Central memory CD8-positive, alpha-beta T cell (primary cell): ENCODE measurements around the gene GUK1.

Experiments
- ATAC-seq: fragments of 150-1000 bp; cut with Tn5 transposase; replicated peaks from 2 replicates; pipeline ENCODE4 v1.10.0; 2022; ENCODE audit warnings: mild to moderate bottlenecking, moderate FRiP score, moderate number of reproducible peaks; ENCODE audit not compliant: poor library complexity, severe bottlenecking; ENCODE audit errors: extremely low read depth
- DNase-seq, 2 donors: peaks; one replicate each; pipeline ENCODE4 v3.0.0; 2021; ENCODE audit warnings: low spot score in 2 of 2
- H3K27ac Mint-ChIP-seq: one replicate; pipeline ENCODE4 v1.8.0; 2022; ENCODE audit warnings: low read depth, mild to moderate bottlenecking, moderate library complexity, mixed read lengths
- H3K27me3 Mint-ChIP-seq: one replicate; pipeline ENCODE4 v1.8.0; 2022; ENCODE audit warnings: mixed read lengths
- H3K36me3 Mint-ChIP-seq: one replicate; pipeline ENCODE4 v1.8.0; 2022; ENCODE audit warnings: mild to moderate bottlenecking, moderate library complexity, mixed read lengths; ENCODE audit not compliant: insufficient read depth
- H3K4me1 Mint-ChIP-seq: one replicate; pipeline ENCODE4 v1.8.0; 2022; ENCODE audit warnings: mixed read lengths
- H3K4me3 Mint-ChIP-seq: one replicate; pipeline ENCODE4 v1.8.0; 2022; ENCODE audit warnings: mild to moderate bottlenecking, moderate library complexity, mixed read lengths
- H3K9me3 Mint-ChIP-seq: one replicate; pipeline ENCODE4 v1.8.0; 2022; ENCODE audit warnings: mixed read lengths

Gene GUK1

DNA sequence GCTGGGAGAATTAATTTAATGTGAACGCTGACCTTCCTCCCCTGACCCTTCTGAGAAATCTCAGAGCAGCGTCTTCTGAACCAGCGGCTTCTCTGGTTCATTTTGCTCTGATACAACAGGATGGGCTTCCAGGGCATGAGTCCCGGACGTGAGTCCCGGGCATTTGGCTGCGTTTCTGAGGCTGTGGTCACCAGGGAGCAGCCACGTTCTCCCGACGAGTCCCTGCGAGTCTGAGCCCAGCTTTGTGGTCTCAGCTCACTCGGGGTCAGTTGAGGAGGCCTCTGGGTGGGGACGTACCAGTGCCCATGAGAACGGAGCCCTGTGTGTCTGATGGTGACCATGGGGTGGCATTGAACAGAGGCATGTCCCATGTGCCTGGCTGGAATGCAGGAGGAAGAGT, 50.1 kb downstream of the GUK1 start:
- H3K27me3 Mint-ChIP-seq = no peaks in the 10 kb centered on the region
- peaks cover 20% of the 10 kb centered on the region for H3K4me1 Mint-ChIP-seq
- no peaks in the 10 kb centered on the region for H3K9me3 Mint-ChIP-seq
- no peak overlapping the region for H3K4me3 Mint-ChIP-seq
- no peak overlapping the region for H3K27ac Mint-ChIP-seq
- DNase-seq (no peak), ATAC-seq (no peak)
- H3K36me3 Mint-ChIP-seq = peaks cover 7% of the 10 kb centered on the region

DNA sequence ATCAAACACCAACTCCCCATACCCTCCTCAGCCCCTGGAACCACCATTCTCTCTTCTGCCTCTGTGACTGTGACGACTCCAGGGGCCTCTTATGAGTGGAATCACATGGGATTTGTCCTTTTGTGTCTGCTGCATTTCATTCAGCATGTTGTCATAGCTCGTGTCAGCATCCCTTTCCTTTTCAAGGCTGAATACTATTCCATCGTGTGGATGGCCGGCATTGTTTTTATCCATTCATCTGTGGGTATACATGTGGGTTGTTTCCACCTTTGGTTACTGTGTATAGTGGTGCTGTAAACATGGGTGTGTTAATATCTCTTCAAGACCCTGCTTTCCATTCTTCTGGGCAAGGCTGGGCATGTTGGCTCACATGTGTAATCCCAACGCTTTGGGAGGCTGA, 50.7 kb downstream of the GUK1 start:
- DNase-seq (no peak), ATAC-seq (no peak)
- H3K9me3 Mint-ChIP-seq = no peaks in the 10 kb centered on the region
- H3K36me3 Mint-ChIP-seq = peaks cover 4% of the 10 kb centered on the region
- no peaks in the 10 kb centered on the region for H3K27me3 Mint-ChIP-seq
- no peak overlapping the region for H3K4me3 Mint-ChIP-seq
- peaks cover 20% of the 10 kb centered on the region for H3K4me1 Mint-ChIP-seq
- H3K27ac Mint-ChIP-seq = no peak overlapping the region

DNA sequence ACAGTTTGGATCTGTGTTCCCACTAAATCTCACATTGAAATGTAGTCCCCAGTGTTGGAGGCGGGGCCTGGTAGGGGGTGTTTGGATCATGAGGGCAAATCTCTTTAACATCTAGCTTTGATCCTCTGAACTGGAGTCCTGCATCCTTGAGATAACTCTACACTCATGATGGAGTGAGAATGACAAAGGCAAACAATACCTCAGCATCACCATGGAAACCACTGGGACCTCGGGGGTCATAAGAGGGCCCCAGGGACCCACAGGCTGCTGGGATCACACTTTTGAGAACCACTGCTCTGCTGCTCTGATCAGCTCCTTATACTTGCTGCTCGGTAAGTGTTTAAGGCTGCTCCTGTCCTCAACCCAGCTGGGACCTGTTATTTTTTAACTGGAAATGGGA, 54.4 kb downstream of the GUK1 start:
- peaks cover 6% of the 10 kb centered on the region for H3K4me1 Mint-ChIP-seq
- peaks cover 8% of the 10 kb centered on the region for H3K9me3 Mint-ChIP-seq
- H3K27me3 Mint-ChIP-seq = no peaks in the 10 kb centered on the region
- no peak overlapping the region for H3K4me3 Mint-ChIP-seq
- peaks cover 3% of the 10 kb centered on the region for H3K36me3 Mint-ChIP-seq
- DNase-seq (no peak), ATAC-seq (no peak)
- no peak overlapping the region for H3K27ac Mint-ChIP-seq

DNA sequence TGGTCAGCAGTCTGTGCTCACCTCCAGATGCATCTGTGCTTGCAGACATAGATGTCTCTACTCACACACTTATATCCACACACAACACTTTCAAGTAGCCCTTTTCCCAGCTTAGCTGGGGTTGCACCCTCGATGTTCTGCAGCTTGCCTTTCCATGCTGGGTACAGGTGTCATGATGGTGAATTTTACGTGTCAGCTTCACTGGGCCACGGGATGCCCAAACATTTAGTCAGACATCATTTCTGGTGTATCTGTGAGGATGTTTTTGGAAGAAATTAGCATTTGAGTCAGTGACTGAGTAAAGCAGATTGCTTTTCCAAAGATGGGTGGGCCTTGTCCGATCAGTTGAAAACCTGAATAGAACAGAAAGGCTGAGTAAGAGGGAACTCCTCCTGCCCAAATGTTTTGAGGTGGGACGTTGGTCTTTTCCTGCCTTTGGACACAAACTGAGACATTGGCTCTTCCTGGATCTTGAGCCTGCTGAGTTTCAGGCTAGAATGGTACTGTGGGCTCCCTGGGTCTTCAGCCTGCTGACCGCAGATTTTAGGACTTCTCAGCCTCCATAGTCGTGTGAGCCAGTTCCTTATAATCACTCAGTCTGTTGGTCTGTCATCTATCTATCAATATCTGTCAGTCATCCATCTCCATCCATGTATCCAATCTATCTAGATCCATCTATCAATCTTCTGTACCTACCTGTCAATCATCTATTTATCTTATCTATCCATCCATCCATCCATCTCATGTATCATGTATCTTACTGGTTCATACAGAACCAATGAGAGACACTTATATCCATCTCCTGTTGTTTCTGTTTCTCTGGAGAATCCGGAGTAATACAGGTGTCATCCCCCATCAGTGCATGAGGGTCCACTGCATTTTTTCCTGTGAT, 55.1 kb downstream of the GUK1 start:
- DNase-seq (no peak), ATAC-seq (no peak)
- Mint-ChIP-seq H3K4me1 (peaks cover 6% of the 10 kb centered on the region), H3K4me3 (no peak overlapping the region), H3K27me3 (no peaks in the 10 kb centered on the region), H3K36me3 (peaks cover 3% of the 10 kb centered on the region), H3K9me3 (peaks cover 12% of the 10 kb centered on the region), H3K27ac (no peak overlapping the region)

DNA sequence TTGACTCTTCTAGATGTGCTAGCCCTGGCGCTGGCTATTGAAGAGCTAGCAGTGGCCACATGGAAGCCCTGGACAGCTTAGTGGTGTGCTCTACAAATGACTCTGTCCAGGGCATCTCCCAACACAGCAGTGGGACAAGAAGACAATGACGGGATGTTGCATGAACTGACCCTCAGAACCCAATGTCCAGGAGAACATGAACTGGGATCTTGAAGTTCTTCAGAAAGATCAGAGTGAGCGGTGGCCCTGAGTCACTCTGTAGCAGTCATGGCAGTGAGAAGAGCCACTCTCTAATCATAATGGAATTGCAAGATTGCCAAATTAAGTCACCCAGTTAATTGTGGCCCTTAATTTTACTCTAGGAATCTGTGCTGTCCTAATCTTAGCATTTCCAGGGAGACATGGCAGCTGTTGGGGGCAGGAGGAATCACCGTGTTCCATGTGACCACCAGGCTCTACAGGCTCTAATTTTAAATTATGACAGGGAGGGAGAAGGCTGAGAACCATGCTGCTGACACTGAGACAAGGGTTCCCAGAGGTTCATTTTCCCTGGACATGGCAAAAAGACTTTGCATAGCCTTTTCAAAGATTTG, 57.6 kb downstream of the GUK1 start:
- peaks cover 6% of the 10 kb centered on the region for H3K4me1 Mint-ChIP-seq
- no peaks in the 10 kb centered on the region for H3K27me3 Mint-ChIP-seq
- DNase-seq (no peak), ATAC-seq (no peak)
- H3K4me3 Mint-ChIP-seq = no peak overlapping the region
- peaks cover 4% of the 10 kb centered on the region for H3K36me3 Mint-ChIP-seq
- H3K9me3 Mint-ChIP-seq = peaks cover 12% of the 10 kb centered on the region
- no peak overlapping the region for H3K27ac Mint-ChIP-seq
